GM18858 (cell line): ENCODE results near the gene CLIC3.

Experiments used
- ATAC-seq: cut with Tn5 transposase; IDR thresholded peaks from one replicate; pipeline ENCODE4 v1.9.1; 2021; ENCODE audit not compliant: unreplicated experiment

CLIC3 gene

DNA sequence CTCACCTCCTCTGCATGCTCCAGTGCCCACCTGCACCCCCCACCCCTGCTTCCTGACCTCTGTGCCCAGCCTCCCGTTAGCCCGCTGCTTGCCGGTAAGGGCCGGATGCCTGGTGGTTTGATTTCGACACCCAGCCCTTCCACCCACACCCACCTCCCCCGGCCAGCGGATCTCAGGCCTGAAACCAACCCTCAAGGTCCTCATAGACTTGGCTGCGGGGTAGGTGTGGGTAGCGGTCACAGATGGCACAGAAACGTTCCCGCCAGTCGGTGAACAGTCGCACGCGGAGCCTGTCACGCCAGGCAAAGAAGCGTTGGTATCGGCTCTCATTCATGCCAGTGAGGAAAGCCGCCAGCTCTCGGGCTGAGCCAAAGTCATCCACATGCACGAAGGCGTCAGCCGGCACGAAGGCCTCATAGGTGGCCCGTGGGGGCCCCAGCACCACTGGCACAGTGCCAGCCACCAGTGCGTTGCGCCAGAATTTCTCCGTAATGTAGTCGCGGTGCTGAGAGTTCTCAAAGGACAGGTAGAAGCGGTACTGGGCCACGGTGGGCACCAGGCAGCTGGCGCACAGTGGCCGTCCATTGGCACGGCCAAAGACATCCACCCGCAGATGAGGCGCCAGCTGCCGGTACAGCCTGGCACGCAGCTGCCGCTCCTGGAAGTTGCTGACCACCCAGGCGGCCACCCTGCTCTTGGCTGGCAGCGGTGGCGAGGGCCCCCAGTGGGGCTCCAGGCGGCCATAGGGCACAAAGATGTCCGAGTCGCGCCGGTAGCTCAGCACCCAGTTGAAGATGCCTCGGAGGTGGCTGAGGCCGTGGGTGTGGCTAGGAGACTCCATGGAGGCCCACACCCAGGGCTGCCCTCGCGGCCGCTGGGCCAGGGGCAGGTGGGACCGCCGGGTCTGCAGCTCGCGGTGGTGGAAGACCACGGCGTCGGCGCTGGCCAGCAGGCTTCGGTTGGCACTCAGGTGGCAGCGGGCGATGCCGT, 34.5 kb upstream of the CLIC3 start:
- no peak for ATAC-seq

DNA sequence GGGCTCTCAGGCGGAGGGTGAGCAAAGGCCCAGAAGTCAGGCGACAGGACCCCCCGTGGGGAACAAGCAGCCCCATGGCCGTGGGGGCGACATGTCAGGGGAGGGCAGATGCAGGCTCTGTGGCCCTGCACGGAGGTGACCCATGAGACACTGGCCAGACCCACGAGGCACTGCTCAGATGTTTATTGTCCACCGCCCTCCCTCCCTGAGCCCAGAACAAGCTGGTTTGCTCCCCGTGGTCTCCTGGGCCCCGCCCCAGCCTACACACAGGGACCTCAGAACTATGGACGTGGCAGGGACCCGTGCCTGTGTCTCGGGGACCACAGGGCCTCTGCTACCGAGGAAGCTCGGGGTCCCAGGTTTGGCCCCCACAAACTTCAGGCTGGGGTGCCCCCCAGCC, 33.6 kb upstream of the CLIC3 start:
- ATAC-seq, result no peak

DNA sequence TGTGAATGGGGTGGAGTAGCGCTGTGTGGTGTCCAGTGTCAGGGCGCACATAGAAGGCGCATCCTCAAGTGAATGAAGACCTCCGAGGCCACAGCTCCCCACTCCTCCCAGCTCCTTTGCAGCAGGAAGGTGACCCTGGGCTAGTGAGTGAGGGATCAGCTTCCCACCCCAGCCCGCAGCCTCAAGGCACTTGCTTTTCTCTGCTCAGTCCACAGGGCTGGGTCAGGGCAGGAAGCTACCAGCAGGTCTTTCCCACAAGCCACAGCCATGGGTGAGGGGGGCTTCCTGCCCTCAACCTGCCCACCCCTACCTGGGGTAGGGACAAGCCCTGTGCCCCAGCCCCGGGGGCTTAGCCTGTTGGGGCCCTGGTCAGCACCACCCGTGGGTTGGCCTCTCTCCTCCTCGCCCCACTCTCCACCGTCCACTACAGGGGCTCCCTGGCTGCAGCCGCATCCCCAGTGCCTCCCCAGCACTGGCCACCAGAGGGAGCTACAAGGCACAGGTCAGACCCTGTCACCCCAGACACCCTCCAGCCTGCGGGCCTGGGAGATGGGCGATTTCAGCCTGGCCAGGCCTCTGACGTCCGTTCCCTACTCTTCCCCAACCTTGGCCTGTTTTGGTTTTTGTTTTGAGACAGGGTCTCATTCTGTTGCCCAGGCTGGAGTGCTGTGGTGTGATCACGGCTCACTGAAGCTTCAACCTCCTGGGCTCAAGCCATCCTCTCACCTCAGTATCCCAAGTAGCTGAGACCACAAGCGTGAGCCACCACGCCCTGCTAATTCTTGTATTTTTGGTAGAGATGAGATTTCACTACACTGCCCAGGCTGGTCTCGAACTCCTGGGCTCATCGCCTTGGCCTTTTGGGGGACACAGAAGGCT, 32.9 kb upstream of the CLIC3 start:
- ATAC-seq, result no peak

DNA sequence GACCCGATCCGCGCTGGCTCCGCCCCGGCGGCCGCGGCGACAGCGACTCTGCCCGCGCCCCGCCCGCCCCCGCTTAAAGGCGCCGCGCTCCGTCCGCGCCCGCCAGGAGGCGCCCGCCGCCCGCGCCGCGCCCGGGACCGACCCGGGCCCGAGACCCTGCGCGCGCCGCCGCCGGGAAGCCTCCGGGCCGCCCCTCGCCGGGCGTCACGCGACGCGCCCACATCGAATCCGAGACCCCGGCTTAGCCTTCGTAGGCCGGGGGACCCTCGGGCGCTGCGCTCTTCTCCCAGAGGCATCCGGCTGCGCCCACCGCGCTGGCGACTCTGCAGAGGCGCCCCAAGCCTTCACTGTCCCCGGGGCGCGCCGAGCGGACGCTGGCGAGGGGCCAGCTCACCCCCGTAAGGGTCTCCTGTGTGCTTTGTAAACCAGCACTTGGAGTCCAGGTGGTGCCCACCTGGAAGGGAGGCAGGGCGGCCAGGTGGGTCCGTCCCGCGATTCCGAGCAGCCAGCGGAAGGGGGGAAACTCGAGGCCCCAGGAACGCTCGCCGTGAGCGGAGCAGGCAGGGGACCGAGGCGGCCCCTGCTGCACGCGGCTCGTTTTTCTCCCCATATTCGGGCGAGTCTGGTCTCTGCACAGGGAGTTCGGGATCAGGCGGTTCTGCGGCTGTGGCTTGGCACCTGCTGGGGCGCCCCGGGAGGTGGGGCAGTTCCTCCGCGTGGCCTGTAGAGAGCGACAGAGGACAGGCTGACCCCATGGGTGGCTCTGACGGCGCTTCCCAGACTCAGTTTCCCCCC, 32.1 kb upstream of the CLIC3 start:
- no peak for ATAC-seq

DNA sequence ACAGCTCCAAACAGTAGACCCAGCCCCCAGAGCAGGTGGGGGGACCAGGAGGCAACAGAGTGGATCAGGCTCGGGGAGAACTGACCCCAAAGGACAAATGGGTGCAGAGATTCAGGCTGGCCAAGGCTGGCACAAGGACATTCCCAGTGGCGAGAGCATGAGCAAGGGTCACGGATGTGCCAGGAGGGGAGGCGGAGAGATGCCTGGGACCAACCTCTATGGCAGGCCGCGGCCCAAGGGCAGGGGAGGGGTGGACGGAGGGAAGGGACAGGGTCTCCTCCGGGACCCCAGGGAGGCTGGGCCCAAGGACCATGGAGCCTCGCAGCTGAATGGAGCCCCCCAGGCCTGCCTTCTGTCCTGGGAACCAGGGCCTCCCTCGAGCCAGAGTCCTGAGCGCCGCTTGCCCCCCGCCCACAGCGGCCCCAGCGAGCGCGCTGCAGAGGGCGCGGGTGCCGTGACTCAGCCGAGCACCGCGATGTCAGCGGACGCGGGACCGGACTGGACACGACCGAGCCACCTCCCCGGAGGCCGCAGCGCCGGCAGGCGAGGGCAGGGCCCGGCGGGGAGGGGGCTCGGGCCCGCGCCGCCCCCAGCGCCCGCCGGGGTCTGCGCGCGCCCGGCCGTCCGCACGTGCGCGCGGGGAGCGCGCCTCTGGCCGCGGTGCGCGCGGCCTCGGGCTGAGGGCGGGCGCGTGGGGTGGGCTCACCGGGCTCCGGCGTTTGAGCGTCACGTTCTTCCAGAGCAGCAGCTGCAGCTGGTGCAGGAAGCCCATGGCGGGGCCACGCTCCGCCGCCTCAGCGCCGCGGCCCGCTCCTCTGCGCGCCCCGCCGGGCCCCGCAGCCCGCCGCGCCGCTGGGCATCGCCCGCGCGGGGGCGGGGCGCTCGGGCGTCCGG, 31.2 kb upstream of the CLIC3 start, which contains the start of gene ABCA2:
ABCA2 (minus strand) TSS at position 869 of the 894 bp plus-strand sequence; CDS start at position 772, 97 bp downstream.
- no peak for ATAC-seq

DNA sequence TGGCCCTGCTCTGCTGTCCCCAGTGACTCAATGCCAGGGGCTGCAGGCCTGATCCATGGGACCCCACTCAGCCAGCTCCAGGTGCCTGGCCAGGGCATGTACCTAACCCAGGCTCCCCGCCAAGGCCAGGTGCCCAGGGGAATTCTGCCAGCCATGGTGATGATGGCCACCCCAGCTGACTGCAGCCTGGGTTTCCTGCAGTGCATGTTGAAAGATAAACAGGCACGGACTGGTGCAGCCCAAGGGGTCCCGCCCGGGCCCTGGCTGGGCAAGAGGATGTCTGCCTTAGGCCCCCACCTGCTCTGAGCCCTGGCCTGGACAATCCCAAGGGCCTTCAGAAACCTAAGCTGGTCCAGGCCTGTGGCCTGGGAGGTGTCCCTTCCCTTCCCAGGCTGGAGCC, 30.5 kb upstream of the CLIC3 start:
- no peak for ATAC-seq

DNA sequence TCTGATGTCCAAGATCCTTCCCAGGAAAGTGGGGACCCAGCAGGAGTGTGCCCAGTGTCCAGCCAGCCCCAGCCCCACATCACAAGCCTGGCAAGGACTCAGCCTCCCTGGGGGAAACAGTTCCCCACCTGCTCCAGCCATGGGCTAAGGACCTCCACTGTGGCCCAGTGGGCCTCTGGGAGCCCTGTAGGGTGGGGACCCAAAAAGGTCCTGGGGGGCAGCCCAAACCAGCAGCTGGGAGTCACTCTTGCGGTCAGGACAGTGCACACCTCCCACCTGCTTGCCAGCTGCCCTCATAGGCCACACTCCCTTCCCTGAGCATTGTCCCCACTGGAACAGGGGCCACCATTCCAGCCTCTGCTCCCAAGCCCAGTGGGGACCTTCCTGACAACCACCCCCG, 30.0 kb upstream of the CLIC3 start:
- ATAC-seq, result no peak

DNA sequence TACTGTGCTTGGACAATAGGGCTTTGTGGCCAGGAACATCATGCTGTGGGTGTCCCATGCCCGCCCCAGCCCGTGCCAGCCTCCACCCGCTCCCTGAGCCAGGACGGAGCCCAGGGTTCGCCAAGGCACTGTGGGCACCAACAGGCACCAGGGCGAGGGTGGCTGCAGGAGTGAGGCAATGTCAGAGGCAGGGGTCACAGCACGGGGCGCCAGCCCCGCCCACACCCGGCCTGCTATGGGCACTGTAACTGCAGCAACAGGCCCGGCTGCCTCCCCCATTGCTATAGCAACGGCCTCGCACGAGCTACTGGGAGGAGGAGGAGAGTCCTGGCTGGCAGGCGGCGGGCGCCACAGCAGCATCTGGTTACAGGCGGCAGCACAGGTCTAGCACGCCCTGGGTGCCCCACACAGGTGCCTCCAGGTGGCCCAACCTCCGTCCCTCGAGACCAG, 29.2 kb upstream of the CLIC3 start:
- ATAC-seq, result no peak

DNA sequence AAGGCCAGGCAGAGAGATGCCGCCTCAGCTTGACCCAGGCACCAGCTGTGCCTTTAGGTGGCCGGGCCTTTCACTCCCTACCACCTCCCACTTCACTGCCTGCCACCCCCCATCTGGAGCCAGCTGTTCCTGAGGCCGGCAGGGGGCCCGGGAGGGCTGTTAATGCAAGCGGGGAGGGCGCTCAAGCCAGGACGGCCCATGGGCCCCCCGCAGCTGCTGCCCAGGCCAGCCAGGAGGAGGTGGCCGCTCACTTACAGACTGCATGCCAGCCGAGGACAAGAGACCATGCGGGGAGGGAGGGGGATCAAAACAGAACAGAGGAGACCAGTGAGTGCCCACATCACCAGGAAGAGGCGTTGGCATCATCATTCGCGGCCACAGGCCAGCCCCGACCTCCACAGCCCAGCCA, 27.2 kb upstream of the CLIC3 start:
- ATAC-seq, result no peak

DNA sequence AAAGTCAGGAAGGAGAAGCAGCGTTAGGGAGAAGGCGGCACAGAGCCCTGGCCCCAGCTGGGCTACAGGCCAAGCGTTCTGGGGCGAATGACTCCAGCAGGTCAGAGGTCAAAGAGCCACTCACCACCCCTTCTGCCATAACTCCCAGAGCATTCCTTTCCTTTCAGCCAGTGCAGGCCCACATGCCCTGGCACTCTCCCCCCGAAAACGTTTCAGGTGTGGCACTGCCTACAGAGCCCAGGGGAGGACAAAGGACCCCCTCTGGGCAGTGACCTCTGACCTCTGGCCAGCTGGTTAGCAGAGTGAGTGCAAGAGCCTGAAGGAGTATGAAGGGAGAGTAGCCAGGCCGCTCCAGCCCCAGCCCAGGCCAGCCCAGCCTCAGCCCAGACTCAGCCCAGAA, 26.8 kb upstream of the CLIC3 start:
- ATAC-seq, result no peak

DNA sequence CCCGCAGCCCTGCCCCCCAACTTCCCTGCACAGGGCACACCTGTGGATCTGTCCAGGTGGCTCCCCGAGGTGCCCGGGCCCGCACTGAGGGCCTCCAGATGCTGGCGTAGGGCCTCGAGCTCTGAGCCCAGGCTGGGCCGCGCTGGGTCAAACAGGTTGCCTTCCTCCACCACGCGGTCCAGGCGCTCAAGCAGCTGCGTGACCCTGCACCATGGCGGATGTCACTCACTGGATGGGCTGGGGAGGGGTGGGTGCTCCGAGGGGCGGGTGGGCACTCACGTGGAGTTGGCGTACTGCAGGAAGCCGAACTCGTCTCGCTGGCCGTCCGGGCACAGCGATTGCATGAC, 26.3 kb upstream of the CLIC3 start:
- no peak for ATAC-seq

DNA sequence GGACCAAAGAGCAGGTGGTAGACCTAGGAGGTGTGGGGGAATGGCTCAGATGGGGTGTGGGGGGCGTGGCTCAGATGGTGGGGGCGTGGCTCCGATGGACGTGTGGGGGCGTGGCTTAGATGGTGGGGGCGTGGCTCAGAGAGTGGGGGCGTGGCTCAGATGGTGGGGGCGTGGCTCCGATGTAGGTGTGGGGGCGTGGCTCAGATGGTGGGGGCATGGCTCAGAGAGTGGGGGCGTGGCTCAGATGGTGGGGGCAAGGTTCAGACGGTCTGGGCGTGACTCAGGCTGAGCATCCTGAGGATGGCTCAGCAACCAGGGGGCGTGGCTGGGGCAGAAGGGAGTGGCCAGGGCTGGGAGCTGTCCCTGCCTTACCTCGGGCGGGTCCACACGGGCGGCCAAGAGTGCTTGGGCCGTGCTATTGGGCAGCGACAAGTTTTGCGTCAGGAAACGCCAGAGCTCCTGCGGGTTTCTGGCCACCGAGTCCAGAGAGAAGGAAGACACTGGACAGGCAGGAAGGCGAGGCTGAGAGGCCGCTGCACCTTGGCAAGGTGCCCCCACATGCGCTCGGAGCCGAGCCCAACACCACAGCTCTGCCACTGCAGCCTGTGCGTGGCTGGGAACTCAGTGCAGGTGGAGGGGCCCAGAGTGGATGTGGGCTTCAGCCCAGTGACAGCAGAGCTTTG, 25.8 kb upstream of the CLIC3 start:
- ATAC-seq, result no peak

DNA sequence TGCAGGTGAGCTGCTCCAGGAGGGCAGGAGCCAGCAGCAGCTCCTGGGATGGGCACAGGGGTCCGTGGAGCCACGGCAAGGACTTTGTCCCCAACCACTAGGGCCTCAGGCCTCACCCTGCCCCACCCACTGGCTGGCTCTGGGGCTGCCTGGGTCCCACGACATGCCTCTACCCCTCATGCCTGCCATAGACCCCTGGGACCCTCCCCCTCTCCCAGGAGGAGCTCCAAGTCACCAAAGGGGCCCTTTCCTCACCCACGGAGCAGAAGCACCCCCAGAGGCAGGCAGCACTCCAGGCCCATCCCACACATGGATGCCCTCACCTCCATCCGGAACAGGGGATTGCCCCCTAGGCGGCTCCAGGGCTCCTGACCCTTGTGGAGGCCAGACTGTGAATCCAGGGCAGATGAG, 25.2 kb upstream of the CLIC3 start:
- no peak for ATAC-seq

DNA sequence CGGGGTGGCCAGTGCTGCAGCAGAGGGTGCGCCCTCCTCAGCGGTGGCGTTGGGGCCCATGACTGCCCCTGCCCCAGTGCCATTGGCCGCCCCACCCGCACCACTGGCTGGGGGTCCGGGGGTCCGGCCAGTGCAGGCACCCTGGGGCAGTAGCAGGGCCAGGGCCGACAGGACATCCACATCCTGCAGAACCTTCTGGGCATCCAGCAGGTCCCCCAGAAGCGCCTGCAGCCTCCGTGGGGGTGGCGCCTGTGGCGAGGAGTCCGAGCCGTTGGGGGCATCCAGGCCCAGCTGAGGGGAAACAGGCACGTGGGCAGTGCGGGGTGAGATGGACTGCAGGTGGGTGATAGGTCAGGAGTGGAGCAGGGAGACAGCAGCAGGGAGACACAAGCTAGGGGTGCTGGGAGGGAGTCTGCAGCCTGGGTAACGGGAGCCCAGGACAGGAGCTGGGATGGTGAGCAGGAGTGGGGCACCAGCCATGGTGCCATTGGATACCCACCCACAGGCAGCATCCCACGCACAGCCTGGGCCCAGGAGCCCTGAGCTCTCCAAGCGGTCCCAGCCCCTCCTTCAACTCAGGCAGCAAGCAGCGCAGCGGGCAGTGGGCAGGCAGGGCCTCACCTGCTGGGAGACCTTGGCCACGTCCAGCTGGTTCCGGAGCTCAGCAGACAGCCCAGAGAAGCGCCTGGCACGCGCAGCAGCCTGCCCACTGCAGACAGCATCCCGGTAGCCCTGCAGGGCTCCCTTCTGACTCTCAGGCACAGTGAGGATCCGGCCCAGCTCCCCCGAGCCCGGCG, 24.6 kb upstream of the CLIC3 start:
- ATAC-seq, result no peak

DNA sequence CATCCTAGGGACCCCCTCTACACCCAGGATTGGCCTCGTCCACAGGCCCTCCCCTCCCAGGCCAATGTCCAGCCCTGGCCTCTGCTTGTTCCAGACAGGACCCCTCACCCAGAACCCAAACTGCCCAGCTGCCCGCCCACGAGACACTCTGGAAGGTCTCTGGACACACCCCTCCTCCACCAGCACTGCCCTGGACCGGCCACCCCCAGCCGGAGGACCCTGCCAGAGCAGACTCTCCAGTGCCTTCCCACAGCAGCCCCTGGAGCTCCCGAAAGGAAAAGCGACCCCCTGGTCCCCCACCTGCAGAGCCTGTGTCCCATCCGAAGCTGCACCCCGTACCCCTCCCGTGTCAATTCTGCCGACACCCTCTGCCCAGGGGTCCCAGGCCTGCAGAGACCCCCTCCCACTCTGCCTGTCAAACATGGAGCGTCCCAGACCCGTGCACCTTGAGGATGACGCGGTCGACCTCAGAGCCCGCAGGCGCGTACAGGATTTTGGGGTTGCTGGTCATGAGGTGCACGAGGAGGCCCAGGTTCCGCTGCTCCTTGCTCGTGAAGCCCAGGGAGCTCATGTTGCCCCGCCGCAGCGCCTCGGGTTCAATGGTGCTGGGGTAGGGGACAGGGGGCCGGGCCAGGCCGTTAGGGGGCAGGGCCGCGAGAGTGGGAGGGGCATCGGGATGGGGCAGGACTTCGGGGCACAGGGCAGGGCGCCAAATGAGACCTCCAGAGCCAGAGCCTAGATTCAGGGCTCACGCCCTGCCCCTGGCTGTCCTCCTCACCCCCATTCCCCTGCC, 23.7 kb upstream of the CLIC3 start:
- ATAC-seq, result no peak

DNA sequence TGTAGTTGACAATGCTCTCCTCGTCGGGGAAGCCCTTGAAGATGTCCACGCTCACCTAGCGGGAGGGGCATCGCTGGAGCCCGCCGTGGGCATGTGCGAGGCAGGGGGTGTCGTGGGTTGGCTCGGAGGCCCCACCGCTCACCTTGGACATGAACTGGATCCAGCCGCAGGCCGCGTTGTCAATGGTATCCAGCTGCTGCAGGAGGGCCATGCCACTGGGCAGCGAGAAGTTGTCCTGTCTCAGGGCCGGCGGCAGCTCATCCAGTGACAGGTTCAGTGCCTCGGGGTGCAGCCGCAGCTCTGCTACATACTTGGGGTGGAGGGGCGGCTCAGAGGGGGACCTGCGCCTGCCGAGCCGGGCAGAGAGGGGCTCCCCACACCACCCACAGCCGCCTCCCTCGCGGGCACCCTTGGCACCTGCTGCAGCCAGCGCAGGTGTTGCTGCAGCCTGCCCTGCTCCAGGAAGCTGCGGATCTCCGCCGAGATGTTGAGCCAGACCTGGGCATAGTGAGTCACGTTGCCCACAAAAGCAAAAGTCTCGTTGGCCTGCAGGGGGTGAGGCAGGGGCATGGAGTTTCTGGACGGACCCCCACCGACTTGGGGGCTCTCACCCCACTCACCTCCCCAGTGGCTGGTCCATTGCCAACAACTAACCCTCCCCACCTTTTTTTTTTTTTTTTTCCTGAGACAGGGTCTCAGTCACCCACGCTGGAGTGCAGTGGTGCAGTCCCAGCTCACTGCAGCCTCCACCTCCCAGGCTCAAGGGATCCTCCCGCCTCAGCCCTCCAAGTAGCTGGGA, 22.6 kb upstream of the CLIC3 start:
- ATAC-seq, result no peak
